ENCODE results near the gene AQP12A.
"Not testable (repeated sequence)": the region's sequence is repeated elsewhere in the genome, so short reads cannot be mapped to it uniquely, and the experiment has no call there.

- not testable (repeated sequence) for TF ChIP-seq CTCF (IDR thresholded peaks at IDR 0.05); MAX (IDR thresholded peaks at IDR 0.05; ENCODE audit: low read depth); ZBTB33 (IDR thresholded peaks at IDR 0.05; ENCODE audit: borderline replicate concordance, low read depth)
These were observed 1.1 kb upstream of the AQP12A start for GRCh38 chr2:240690421-240691074.

Measured in SK-N-SH (cell line).